ENCODE data around the gene NELL1.

NELL1 gene

DNA sequence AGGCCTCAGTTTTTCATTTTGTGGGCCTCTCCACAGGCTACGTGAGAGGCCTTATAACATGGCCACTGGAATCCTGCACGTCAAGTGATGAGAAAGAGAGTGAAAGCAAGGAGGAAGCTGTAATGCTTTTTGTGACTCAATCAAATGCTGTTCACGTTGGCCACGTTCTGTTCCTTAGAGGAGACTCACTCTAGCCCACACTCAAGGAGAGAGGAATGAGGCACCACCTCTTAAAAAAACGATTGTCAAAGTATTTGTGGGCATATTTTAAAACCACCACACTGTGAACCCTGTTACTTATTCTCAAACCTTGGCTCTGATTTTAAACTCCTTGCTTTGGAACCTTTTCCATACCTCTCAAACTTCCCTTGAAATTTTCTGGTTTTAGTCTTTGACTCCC, 705.0 kb downstream of the NELL1 start:
- DNase-seq, result no peak

DNA sequence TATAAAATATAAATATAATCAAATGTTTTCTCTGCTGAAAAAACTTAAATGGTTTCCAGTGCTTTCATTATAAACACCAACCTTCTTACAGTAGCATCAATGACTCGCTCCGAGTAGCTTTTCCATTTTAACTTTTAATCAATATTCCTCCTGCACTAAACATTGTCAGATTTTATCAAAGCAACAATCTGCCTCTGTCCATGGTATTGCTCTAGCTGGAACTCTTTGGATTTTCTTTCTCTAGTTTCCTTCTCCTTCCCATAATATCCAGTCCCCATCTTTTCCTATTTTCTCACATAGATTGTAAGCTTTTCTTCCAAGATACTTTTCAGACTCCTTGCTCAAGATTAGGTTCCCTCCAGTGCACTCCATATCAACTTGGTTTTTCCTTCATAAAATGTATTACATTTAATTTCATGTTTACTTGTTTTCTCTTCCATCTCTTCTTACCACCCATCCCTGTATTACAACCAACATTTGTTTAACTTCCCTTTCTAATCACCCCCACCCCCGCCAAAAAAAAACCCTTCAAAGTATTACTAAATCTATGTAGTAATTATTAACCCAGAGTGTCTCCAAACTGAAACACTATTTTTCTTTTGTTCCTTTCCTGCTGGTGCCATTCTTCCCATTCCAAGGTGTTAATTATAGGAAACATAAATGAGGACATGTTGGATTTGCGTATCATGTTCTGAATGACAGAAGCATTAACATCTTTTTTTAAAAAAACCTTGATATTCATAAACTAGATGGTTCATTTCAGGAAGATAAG, 716.5 kb downstream of the NELL1 start:
- no peak for DNase-seq

DNA sequence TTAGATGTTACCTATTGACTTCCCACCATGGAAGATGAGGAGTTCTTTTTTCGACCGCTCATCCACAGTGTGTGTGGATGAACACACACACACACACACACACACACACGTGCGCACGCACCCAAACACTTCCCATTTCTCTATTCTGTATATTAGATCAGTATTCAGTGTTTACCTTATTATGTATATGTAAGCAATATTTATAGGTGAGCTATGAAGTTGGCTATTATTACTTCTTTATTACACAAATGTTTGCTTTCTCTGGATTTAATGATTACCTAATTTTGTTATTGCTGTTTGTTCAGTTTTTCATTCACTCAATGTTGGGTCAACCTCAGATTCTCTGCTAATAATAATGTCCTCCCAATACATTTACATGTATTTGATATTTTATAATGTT, 721.0 kb downstream of the NELL1 start:
- no peak for DNase-seq

DNA sequence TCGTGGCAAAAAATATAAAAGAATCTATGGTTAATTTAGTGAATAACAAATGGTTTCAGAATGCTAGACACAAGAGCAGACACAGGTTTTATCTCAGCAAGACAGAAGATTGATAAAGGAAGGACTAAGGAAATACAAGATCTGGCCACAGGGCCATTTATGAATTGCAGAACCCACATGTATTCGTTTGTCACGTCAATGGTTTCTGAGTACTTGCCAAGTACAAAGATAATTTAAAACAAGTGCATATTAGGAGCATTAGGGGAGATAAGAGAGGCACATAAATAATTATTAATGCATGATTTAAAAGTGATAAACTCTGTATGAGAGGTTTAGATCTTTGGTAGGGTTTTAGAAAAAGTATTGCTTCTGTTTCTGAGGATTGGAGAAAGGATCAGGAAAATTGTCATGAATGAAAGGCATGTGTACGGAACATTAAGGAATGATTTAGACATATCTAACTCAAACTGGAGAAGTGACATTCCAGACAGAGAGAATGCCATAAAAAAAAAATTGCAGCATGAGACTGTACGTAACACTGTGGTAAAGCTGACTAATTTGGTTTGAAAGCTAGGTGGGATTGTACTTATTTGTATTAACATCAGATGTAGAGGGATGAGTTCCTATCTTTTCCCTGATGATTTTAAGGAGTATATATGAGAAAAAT, 727.1 kb downstream of the NELL1 start:
- DNase-seq, result no peak

DNA sequence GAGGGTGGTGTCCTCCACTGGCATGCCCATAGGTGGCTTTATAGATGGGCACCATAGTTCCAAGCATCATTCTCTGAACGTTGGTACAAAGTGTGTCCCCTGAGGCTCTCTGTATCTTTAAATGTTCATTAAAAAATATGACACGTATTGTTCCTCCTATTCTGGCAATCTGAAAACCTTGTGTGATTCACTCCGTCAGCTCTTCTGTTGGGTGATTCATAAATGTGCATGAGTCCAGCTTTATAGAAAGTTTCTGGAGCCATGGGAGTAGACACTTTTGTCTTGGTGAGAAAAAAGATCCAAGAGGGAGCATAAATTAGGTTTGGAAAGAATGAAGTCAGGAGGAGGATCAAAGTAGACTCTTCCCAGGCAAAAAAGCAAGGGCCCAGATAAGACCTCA, 728.8 kb downstream of the NELL1 start:
- no peak for DNase-seq

DNA sequence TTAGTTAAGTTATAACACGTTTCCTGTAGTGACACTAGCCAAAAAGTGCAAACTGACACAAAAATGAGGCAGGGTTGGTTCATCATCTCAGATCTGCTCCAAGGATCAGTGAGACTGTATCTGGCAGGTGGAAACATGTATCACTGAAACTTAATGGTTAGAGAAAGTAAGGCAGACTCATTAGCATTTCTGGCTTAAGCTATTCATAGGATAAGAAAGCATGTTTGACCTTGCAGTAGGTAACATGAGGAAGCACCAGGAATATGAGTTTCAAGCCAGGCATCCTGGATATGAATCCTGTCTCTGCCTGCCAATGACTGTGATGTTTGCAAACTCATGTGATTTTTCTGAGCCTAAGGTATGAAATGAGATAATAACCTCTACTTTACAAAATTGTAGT, 732.1 kb downstream of the NELL1 start:
- DNase-seq, result no peak

DNA sequence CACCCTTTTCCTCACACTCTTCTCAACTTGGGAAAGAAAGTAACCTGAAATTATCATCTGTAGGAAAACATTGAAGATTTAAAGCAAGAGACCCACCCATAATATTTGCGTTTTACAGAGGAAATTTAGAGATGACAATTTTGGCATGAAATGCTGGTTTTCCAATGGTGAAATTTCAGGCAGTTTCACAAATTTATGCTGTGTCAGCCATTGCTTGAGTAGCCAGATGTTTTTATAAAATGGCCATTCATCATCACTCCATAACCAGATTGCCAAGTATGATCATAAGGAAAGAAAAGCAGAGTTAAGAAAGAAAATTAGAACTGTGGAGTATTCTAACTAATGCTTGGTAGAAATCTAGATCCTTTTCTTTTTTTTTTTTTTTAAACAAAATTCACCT, 732.9 kb downstream of the NELL1 start:
- no peak for DNase-seq

DNA sequence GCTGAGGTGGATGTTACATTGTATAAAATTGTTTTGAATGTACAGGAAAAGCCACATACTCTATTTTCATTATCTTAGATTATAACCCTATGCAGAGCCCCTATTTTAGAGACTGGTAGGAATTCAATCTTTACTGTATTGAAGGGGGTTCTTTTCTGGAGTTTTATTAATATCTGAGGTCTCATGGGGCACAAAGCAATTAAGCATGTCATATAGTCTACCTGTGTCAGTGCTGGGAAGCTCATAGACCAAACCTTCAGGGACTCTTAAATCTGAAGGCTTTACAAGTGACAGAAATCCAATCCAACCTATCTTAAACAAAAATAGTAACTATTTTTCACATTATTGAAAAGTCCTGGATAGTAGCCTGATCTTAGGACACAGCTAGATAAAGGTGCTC, 733.7 kb downstream of the NELL1 start:
- no peak for DNase-seq

DNA sequence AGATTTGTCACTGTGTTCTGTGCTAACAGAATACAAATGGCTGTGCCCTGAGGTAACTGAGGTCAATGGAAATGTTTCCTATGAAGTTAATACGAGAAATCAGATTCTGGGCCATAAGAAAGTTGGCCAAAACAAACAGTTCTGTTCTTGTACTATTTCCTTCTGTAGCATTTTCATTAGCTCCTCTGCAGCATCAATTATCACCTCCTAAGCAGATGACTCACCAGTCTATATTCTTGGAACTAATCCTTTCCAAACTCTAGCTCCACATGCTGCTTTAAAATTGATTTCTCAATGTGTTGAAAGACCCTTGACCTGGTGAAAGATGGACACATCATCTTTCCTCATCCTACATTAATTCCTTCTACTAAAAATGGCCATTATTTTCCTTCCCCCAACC, 736.0 kb downstream of the NELL1 start:
- no peak for DNase-seq

DNA sequence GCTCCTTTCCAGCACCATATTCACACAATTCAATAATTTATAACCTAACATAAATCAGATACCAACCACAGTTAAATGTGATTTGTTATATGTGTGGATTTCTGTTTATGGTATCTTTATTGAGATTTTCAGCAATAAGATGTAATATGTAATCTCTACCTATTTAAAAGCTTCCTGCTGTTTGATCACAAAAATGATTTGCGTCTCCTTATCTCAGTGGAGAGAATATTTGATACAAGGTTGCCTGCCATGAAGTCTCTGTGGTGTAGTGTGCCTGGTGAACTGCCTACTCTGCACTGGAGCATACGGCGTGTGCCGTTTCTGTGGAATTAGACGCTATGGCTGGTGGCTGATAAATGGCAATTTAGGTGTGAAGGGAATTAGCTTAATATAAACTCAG, 741.1 kb downstream of the NELL1 start:
- DNase-seq, result no peak

DNA sequence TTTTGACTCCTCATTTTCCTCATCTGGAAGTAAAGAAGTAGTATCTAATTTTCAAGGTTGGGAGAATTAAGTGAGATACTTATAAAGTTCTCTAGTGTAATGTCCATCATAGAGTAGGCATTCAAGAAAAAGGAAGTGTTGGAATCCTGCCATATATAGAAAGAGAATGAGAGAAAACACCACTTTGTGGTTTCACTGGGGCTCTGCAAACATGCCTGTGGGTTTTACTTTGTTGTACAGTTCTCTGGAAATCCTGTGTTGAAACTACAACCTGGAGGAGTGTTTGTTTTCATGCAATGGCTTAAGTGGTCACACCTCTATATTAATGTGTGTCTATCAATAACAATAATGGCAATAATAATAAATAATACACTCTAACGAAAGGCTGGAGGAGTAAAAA, 741.7 kb downstream of the NELL1 start:
- no peak for DNase-seq

DNA sequence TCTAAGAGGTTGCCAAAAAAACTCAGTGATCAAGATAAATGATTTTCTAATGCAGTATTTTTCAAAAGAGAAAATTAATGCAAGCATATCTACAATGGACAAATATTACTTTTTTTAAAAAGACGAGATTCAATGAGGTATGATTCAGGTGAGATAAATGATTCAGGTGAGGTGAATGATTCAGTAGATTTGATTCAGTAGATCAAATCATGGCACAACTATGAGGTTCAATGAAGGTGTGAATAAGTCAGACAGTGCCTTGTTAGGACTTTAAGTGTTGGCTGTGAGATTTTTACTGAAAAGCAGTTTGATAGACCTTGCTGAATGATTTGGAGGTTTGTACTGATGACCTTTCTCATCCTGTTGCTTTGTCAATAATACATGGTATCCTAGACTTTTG, 742.2 kb downstream of the NELL1 start:
- no peak for DNase-seq

DNA sequence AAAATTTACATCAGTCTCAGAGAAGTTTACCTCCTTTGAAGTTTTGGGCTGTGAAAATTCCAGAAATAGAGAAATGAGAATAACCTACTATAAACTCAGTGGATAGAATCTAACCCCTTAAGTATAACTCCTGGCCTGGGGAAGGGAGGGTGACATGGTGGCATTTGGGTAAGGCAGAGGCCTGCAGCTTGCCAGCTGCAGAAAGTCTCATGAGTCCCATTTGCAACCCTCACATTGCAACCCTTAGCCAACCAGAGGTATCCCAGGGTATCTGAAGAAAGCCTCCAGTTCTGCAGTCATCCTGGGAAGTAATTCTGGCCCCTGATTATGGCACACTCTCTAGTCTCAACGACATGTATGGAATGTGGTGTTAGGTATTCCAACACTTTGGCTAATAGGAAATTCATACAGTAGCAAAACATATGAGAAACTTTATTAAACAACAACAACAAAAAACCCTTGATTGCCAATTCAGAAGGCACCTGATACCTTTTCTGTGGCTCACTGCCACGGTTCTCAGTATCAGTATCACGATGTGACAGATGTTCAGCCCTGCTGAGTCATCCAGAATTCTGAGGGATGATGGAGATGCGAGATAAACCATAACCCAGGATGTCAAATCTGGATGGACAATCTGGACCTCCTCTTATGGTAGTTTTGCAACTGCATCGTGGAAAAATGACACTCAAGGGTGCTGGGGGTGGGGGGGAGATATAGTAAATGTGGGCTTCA, 743.4 kb downstream of the NELL1 start:
- DNase-seq, result no peak

DNA sequence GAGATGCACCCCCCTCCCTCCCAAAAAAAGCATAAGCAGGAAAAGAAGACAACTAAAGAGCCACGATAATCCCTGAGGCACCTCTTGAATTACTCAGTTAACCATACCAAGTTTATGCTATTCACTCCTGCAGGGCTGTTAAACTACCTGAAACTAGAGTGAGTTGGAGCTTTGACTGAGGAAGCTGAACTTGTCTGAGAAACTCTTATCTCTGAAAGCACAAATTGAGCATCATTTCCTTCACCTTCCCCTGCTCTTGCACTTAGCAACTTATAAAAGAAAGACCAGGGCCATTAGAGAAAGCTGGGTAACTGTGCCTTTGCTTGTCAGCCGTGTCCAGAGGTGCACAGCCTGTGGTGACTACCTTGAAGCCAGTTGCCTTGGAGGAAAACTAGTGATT, 745.6 kb downstream of the NELL1 start:
- no peak for DNase-seq

DNA sequence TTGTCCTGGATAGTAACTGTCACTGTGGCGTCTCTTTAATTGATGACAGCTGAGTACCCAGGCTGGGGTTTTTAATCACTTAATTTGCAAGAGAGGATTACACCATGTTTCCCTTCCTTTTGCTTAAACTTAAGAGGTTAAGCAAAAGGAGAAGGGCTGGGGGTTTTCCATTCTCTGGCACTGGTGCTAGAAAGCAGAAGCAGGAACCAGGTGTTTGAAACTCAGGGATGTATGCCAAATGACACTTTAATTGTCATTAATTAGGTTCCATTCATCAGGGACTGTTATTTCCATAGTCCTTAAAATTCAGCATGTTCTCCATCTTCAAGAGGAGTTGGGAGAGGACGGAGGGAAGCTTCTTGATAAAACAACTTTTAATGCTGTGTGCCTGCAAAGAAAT, 746.2 kb downstream of the NELL1 start:
- no peak for DNase-seq

DNA sequence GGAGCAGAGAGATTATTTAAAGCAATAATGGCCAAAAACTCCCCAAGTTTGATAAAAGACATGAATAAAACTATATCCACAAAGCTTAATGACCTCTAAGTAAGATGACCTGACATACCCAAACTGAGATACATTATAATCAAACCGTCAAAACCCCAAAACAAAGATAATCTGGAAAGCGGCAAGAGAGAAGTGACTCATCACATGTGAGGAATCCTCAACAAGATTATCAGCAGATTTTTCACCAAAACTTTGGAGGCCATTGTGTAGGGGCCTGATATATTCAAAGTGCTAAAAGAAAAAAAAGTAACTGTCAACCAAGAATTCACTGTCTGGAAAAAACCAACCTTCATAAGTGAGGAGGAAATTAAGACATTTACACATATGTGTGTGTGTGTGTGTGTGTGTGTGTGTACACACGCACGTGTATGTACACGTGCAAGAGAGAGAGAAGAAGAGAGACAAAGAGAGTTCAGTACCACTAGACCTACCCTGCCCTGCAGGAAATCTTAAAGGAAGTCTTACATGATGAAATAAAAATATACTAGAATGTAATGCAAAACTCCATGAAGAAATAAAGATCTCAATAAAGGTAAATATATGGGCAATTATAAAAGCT, 752.4 kb downstream of the NELL1 start:
- DNase-seq, result no peak

DNA sequence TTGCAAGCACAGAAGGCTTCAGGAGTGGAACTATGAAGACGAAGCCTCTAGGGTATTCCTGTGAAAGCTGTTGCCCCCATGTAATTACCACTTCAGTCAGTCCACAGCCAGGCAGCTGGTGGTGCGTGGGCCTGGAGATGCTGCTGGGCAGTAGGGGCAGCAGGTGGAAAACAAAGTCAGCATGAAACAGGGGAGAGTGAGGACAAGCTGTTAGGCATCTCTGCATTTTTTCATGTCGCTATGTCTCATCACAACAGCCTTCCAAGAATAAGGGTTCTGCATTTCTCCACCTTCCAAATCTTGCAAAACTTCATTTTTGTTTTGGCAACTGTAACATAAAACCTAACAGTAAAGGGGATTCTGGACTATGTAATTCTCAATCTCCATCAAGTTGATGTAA, 757.5 kb downstream of the NELL1 start:
- no peak for DNase-seq

DNA sequence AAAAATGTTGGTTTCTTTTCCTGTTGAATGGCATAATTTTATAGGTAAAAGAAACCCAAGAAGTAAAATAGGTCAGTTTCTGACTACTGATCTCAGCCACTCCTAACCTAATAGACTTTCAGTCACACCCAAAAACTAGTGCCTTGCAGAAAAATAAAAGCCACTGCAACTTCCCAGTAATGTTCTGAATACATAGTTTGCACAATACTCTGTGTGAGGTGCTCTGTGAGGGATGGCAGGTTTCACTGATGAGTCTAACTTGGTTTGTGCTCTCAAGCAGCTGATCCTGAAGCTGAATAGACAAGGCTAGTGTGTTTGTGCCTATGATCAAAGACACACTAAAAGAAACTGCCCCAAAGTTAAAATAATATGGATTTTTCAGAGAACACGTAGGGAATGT, 758.3 kb downstream of the NELL1 start:
- DNase-seq, result no peak

DNA sequence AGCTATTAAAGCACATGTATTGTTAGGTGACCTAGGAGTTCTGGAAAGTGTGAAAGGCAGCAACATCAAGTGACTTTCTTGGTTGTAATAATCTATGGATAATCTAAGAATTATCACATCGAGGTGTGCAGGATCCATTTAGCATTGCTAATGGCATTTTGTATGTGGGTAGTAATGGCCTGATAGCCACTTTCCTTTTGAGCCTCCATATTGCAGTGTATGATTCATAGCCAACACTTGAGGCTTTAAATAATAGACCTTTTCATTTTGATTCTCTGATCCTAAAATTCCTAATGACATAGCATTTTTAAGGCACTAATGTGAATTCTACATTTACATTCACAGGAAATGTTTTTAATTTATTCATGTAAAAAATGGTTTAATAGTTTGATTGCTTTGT, 759.4 kb downstream of the NELL1 start:
- DNase-seq, result no peak

DNA sequence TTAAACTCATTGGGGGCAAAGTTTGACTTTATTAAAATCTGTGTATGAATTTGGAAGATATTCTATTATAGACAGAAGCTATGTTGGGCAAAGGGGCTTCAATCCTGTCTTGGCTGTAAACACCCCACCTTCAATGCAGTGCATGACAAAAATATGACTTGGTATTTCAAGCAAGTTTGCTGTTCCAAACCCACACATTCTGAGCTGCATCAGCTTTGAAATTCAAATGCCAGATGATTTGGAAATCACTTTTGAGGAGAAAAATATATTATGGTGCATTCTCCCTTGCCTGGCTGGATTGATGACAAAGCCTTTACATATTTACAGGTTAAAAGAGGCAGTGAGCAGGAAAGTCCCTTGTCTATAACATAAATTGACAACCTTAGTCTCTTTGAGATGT, 760.0 kb downstream of the NELL1 start:
- DNase-seq, result no peak

DNA sequence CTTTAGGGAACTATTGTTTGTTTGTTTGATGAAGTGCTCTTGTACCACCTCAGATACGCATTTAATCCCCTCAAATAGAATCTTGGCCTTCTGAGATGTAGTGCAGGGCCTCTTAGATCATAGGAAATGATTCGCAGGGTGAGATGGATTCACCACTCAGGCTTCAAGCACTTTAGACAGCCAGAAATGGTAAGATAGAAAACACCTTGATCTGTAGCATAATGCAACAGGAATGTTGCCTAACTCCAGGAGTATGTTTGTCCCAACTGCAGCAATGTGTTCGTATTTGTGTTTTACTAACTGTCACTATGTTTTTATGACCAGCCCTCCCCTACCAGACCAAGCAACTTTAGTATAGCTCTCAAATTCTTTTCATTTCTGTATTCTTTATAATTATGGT, 761.2 kb downstream of the NELL1 start:
- no peak for DNase-seq

DNA sequence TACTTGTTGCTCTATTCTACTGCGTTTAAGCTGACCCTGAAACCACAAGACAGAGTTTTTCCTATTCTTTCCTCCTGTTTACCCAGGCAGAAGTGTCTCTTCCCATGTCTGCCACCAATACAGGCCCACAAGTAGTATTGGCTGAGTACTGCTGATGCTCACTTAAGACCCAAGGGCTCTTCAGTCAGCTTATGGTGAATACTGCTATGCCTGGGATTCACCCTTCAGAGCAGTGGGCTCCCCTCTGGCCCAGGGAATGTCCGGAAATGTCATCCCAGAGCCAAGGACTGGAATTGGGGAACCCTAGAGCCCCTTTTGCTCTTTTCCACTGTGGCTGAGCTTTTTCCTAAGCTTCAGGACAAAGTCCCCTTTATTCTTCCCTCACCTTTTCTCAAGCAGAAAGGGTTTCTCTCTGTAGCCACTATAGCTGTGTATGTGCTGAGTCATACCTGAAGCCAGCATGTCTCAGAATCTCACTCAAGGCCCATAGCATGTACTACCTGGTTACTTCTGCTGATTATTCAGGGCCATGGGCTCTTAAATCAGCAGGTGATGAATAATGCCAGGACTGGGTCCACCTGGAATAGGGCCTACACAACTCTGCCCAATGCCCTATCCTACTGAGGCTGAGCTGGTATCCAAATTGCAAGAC, 777.7 kb downstream of the NELL1 start:
- no peak for DNase-seq

DNA sequence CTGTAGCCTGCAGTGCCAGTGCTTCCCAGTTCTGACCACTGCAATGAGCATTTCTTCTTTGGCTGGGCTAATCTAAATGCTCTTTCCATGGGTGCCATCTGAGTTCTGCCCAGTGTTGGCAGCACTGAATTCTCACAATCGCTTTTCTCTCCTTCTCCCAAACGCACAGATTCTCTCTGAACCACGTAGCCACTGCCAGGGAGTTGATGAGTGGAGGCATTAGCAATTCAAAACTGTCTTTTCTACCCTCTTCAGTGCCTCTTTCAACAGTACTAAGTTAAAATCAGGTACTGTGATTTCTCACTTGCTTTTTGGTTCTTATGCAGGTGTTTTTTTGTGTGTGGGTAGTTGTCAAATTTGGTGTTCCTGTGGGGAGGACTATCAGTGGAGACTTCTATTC, 778.5 kb downstream of the NELL1 start:
- no peak for DNase-seq

Data from stimulated activated CD4-positive, alpha-beta T cell treated with anti-CD3 and anti-CD28 coated beads, Interleukin-15, amount 100 ng/mL, for 24 hours (primary cell).